Thyroid gland (tissue), 4 donors: Measurements from ENCODE around the gene STK36.

Experiments
- CTCF ChIP-seq, 6 experiments: fragments of 200-600 bp in 3 of 6; fragments of 450-650 bp in 3 of 6; sonication (generic) in 3 of 6; IDR thresholded peaks; one replicate each; pipeline ENCODE4 v1.5.1; 2016 to 2019; ENCODE audit warnings: antibody characterized with exemption in 6 of 6, mild to moderate bottlenecking in 2 of 6, inconsistent platforms in 1 of 6, moderate library complexity in 1 of 6
- POLR2A ChIP-seq, 2 donors: fragments of 450-650 bp; IDR thresholded peaks; one replicate each; pipeline ENCODE4 v1.6.1; 2017; ENCODE audit warnings: antibody characterized with exemption in 2 of 2, mild to moderate bottlenecking in 2 of 2, moderate library complexity in 1 of 2

GRCh38 chr2:218642786-218643185 lies 29.1 kb upstream of the STK36 start:
- TF ChIP-seq CTCF (IDR thresholded peaks at IDR 0.05) = no peak
- no peak for TF ChIP-seq POLR2A (IDR thresholded peaks at IDR 0.05)
